KBM-7 (cell line): Measurements from ENCODE around the gene GATA3.

Source experiments
- DNase-seq: peaks from one replicate; pipeline ENCODE4 v3.0.0-alpha.2; 2015
- in situ Hi-C: fragments of 300-500 bp; cut with MboI; formaldehyde crosslinking; loops from 2 replicates; pipeline ENCODE4 v1.14.3; 2020; ENCODE audit warnings: low sequenced_read_pairs, low pct_unique_long_range_greater_than_20kb, mixed read lengths

GATA3 gene

GRCh38 chr10:8037199-8037801 lies 17.2 kb upstream of the GATA3 start:
- in situ Hi-C loops, result no loop called here

DNA sequence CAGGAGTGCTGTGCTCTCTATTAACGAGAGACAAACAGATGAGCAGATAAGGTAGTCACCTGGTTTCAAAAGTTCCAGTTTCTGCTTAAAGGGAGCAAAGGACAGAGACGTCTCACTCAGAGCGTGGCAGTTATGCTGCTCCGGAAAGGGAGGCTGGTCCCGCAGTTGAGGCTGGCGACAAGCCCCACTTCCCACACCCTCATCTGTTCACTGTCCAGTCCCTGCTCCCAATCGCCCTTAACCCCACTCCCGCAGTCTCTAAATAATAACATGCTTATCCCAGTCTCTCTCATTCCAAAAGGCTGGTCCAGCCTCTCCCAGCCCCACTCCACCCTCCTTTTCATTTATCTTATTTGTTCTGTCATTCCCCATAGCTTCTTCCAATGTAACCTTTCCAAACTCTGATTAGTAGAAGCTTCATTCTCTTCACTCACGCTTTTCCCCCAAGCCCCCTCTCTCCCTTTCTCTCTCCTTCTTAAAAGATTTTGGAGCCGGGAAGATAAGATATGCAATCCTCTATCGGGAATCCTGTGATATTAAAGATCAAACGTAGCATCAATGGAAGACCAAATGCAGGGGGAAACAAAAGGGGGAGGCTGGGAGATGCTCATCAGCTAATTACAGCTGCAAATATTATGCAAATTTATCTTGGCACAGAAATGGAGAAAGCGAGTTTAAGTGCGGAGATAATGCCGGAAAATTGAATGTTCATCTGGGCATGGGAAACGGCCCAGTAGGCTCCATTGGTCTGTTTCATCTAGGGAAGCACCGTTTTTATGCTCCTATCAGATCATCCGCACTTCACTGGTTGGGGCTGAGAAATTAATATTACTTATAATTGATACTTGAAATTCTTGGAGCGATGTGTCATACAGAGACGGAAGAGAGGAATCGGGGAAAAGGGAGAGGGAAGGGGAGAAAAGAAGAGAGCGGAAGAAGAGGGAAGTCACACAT lies 16.3 kb upstream of the GATA3 start:
- in situ Hi-C loops, result no loop called here
- no peak for DNase-seq

More at GRCh38 chr10:8037199-8037801, 17.2 kb upstream of the GATA3 start:
- no peak for DNase-seq

- DNase-seq, result no peak
- in situ Hi-C loops, result no loop called here
These were observed 15.1 kb upstream of the GATA3 start for GRCh38 chr10:8039321-8039881.

DNA sequence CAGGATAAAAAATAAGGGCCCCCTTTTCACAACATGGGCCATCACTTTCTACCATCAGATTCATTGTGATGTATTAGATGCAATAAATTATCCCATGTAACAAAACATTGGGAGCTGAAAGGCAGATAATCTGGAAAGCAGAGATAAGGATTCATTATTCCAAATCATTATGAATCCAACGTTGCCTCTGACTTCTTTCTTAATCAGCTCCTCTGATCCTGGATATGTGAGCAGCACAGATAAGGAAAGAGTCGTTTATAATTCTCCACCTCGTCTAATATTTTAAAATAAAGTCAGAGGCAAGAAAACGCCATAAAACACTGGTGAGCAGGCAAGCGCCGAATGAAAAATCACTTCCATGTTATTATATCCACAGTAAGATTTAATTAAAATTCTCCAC lies 13.8 kb upstream of the GATA3 start:
- in situ Hi-C loops, result no loop called here
- no peak for DNase-seq

DNA sequence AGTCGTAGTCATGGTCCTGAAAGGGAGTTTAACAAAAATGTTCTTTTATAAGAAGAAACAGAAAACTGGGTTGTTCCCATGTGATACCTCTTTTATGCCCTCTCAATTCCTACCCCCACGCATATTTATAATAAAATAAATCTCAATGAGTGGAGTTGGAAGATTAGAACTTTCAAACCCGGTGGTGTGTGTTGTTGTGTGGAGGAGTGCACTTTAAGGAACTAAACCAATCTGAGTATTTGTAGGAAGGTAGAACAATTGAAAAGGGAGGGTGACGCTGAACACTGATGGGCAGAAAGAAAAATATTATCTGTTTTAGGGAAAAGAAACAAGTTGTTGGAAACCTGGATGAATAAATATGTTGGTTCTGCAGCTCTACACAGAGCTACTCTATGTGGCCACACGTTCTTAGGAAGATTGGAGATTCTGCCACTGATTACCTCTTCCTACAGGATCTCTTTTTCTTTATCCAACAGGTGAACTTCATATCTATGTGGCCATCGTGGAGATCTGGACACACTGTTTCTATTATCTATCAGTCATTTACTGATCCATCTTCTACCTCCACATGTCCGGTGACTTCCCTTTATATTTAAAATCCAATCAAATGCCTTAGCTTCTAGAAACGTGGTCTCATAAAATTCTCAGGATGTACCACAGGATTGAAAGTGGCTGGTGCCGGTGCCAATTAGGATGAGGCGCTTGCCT lies 13.1 kb upstream of the GATA3 start:
- in situ Hi-C loops, result no loop called here
- DNase-seq, result no peak

DNA sequence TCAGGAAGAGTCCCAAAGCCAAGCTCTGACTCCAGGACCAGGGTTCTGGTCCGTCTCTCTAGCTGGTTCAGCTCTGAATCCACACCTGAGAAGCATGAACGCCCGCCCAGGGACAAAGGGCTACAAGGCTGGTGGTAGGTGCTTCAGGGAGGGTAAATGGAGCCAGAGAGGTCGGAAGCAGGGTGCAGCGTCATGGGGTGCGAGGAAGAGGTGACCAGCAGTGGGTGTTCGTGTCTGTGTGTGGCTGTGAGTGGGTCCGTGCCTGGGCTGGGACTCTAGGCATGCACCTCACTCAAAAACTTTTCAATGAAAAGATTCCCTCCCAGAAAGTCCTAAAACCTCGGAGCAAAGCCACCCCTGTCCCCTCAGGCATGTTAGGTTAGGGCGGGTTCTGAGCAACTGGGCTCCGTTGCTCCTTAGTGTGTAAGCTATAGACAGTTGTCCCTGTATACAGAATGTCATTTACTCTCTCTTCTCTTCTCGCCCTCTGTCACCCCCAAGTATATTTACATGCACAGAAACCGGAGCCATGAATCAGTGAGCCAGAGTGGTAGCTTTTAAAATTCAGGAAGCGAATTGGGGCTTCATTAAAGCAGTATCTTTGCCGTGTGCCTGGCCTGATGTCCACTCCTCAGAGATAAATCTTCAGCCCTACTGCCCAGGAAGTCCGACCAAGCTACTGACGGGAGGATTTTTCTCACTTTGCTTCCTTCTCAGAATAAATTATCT lies 12.3 kb upstream of the GATA3 start:
- in situ Hi-C loops, result no loop called here
- DNase-seq, result no peak

- DNase-seq, result no peak
- in situ Hi-C loops, result no loop called here
These were observed 11.5 kb upstream of the GATA3 start for GRCh38 chr10:8042721-8043568.

DNA sequence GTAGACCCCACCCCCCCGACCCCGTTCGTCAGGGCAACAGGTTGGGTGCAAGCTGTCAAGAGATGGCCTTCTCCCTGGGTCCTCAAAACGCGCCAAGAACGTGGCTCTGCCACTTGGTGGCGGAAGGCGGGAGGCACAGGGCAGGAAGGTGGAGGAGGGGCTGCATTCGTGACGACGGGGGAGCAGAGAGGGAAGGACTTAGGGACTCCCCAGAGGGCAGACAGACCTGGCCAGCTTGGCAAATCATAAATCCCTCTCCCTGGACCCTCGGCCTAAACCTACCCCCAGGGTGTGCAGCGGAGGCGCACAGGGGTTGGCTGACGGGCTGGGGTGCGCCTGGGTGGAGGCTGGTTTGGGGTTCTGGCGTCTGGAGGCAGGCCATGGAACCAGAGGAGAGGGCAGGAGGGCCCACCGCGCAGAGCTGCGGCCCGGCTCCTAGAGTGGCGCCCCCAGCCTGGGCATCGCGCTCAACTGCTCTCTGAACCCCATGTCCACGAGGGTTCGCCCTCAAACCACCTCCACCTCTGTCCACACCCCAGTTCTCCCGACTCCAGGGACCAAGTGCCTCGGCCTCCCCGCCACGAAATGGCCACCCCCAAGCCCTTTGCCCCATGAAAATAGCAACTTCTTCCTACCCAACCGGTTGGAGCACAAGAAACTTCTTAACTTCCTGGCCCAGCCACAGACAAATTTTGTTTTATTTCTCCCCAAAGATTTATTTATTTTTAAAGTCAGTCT lies 10.8 kb upstream of the GATA3 start:
- in situ Hi-C loops, result no loop called here
- DNase-seq, result no peak

DNA sequence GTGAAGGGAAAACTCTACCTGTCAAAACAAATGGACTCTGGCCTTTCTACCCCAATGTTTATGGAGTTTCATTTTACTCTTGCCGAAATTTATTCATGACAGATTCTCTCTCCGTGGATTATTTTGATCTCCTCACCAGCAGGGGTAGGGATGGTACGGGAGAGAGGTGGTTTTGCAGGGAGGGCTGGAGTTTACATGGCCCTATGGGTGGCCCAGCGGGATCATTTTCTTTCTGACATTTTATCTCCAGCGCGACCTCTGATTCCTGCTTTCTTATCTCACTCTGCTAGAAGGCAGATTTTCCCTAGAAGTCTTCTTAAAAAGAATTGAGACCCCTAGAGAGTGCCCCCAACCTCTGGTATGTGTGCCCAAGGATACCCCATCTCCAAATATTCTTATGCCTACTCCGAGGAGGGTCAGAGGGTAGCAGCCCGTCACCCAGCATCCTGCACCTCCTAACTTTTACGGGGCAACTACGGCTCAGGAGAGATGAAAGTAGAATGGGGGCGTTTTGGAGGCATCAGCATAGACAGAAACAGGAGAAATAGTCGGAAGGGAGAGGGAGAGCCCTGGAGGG lies 10.1 kb upstream of the GATA3 start:
- in situ Hi-C loops, result no loop called here
- DNase-seq, result no peak

DNA sequence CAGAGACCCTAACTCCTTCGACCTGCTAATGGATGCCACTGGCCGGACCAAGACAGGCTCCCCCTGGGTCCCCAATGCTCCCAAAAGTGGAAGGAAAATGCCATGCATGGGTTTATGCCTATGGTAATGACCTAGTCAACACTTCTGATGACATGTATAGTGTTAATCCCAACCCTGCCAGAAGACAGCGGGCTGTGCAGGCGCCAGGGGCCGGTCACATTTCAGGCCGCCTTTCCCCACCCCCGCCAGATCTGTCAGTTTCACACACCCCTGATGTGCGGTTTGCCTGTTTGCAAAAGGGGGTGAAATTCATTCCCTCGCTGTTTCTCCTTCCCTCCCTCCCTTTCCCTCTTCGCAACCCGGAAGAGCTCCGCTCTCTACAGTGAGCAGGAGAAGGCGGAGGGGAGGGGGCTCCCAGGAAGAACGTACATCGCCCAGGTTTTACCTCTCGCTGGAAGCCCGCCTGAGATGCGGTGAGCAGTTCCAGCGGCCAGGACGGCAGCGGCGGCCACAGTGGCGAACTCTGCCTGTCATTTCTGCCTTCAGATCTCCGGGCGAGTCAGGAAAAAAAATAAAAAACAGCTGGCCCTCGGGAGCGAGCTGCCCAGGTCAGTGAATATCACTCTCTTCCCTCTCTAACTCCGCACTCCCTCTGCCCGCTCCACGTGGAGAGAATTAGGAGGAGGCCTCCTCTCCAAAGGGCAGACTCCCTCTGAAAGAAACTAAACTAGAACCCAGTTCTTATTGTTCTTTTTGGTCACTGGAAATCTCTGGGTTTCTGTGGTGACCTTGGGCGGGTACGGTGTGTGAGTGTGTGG lies 9.4 kb upstream of the GATA3 start:
- in situ Hi-C loops, result no loop called here
- DNase-seq, result peak; percentile 58

DNA sequence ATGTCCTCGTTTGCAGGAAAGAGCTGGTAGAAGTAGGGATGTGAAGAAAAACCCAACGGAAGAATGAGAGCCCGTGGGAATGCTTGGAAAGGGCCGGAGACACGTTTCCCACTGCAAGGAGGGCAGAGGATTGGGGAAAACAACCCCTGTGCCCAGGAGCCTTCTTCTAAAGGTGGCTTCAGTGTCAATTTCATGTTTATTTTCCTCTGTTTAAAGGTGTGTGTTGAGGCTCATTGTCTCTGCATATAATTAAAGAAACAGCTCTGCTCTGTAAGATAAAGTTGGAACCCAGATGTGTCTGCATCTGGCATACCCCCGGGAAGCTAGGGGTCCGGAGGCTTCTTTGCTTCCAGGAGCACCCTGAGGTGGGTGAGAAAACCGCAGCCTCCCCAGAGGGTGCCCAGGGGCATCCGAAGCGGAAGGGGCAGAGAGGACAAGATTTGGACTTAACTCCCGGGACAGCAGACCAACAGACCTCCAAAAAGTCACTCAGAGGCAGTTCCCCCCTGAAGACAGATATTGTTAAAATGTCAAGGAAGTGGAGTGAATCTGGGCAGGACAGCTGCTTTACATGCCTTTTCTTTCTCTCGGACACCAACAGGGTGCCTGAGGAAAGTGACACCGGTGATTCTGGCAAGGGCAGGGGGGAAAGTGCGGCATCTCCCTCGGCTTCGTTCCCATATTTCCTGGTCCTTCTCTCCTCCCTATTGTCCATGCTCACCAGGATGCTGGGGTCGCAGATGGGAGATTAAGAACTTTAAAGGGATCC lies 8.6 kb upstream of the GATA3 start:
- in situ Hi-C loops, result no loop called here
- no peak for DNase-seq

- in situ Hi-C loops, result no loop called here
These were observed 6.8 kb upstream of the GATA3 start for GRCh38 chr10:8047452-8048280.

GRCh38 chr10:8048281-8049008 lies 6.0 kb upstream of the GATA3 start:
- DNase-seq, result no peak
- in situ Hi-C loops, result no loop called here

More at GRCh38 chr10:8047452-8048280, 6.8 kb upstream of the GATA3 start:
- no peak for DNase-seq
